LNCaP clone FGC (cell line): ENCODE results near the gene AMBN.
A peak's percentile ranks its signal among the peaks of the same experiment; 100 is the strongest.

Experiments
- DNase-seq: peaks from one replicate; pipeline ENCODE4 v3.0.0-alpha.2; 2011; ENCODE audit warnings: low read depth
- H3K4me3 ChIP-seq: 2 replicates; pipeline ENCODE4 v1.5.1; 2011; ENCODE audit warnings: mild to moderate bottlenecking, low read depth, low read length, control low read depth
- CTCF ChIP-seq: IDR thresholded peaks from 2 replicates; pipeline ENCODE4 v1.5.1; 2012; ENCODE audit warnings: mild to moderate bottlenecking; ENCODE audit not compliant: control insufficient read depth, insufficient read depth; ENCODE audit errors: extremely low read depth

AMBN gene

GRCh38 chr4:70586841-70587240 is 5.2 kb upstream of the AMBN start:
- H3K4me3 ChIP-seq: no peak overlapping the region

GRCh38 chr4:70589785-70590184 is 2.3 kb upstream of the AMBN start:
- no peak for TF ChIP-seq CTCF
- DNase-seq: no peak
- no peak overlapping the region for H3K4me3 ChIP-seq

More at GRCh38 chr4:70586841-70587240, 5.2 kb upstream of the AMBN start:
- no peak for DNase-seq
- no peak for TF ChIP-seq CTCF

- no peak overlapping the region for H3K4me3 ChIP-seq
- TF ChIP-seq CTCF: no peak
- peak; percentile 85 for DNase-seq
Measured at GRCh38 chr4:70594196-70594595, 2.1 kb downstream of the AMBN start.

GRCh38 chr4:70600305-70600704 is 8.2 kb downstream of the AMBN start:
- DNase-seq: no peak
- no peak overlapping the region for H3K4me3 ChIP-seq
- TF ChIP-seq CTCF: no peak

- no peak overlapping the region for H3K4me3 ChIP-seq
- DNase-seq: no peak
- no peak for TF ChIP-seq CTCF
Measured at GRCh38 chr4:70600977-70601376, 8.9 kb downstream of the AMBN start.

GRCh38 chr4:70601422-70602039 is 9.5 kb downstream of the AMBN start:
- DNase-seq: peak; percentile 74
- H3K4me3 ChIP-seq: no peak overlapping the region
- peak; percentile 97 for TF ChIP-seq CTCF

- no peak for DNase-seq
- TF ChIP-seq CTCF: no peak
- no peak overlapping the region for H3K4me3 ChIP-seq
Measured at GRCh38 chr4:70603856-70604255, 11.8 kb downstream of the AMBN start.
